HepG2 (cell line): ENCODE results near the gene RAP1A. TPM values are rescaled to one million over a fixed set of nuclear protein-coding genes. Genes with fewer than 3 reads are reported as not detected.

ENCODE experiments used
- ATF5 ChIP-seq: sonication (generic); formaldehyde crosslinking; IDR thresholded peaks from 2 replicates; pipeline ENCODE4 v1.4.0; 2020; ENCODE audit warnings: mild to moderate bottlenecking, low read depth, missing genetic modification reagents
- CBFB ChIP-seq: sonication (generic); formaldehyde crosslinking; IDR thresholded peaks from 2 replicates; pipeline ENCODE4 v1.4.0; 2020; ENCODE audit warnings: missing genetic modification reagents
- ESRRA ChIP-seq: sonication (generic); formaldehyde crosslinking; IDR thresholded peaks from 2 replicates; pipeline ENCODE4 v1.5.1; 2020; ENCODE audit warnings: mild to moderate bottlenecking, low read depth, missing genetic modification reagents
- GABPA ChIP-seq, 2 experiments: IDR thresholded peaks; 2 replicates each; pipeline ENCODE4 v1.6.1; 2011 to 2016; ENCODE audit warnings: low read depth in 2 of 2, low read length in 1 of 2, missing biosample characterization in 1 of 2, missing genetic modification characterization in 1 of 2
- GMEB1 ChIP-seq: sonication (generic); formaldehyde crosslinking; IDR thresholded peaks from 2 replicates; pipeline ENCODE4 v1.5.1; 2020; ENCODE audit warnings: missing genetic modification reagents, mild to moderate bottlenecking, borderline replicate concordance
- GRHL1 ChIP-seq: sonication (generic); formaldehyde crosslinking; conservative IDR thresholded peaks from 2 replicates; pipeline ENCODE4 v1.8.0; 2022; ENCODE audit warnings: missing genetic modification reagents
- MAZ ChIP-seq, 2 experiments: sonication (generic) in 1 of 2; formaldehyde crosslinking in 1 of 2; IDR thresholded peaks; 2 replicates each; pipeline versions ENCODE4 v1.5.0 to v1.6.1; 2012 to 2020; ENCODE audit warnings: low read depth in 2 of 2, mild to moderate bottlenecking in 2 of 2, borderline replicate concordance in 1 of 2, improper control_type of control experiment in 1 of 2, low read length in 1 of 2, missing genetic modification reagents in 1 of 2, moderate library complexity in 1 of 2
- RBM22 ChIP-seq: fragments of 200-400 bp; formaldehyde crosslinking; optimal IDR thresholded peaks from 2 replicates; pipeline ENCODE3; 2017; ENCODE audit warnings: mild to moderate bottlenecking, low read length, moderate library complexity
- TRAFD1 ChIP-seq: sonication (generic); formaldehyde crosslinking; IDR thresholded peaks from 2 replicates; pipeline ENCODE4 v1.5.1; 2020; ENCODE audit warnings: missing genetic modification reagents, mild to moderate bottlenecking, borderline replicate concordance
- U2AF2 ChIP-seq: fragments of 200-400 bp; formaldehyde crosslinking; IDR thresholded peaks from 2 replicates; pipeline ENCODE4 v1.6.1; 2017; ENCODE audit warnings: low read depth, mild to moderate bottlenecking, low read length
- ZBTB4 ChIP-seq: sonication (generic); formaldehyde crosslinking; IDR thresholded peaks from 2 replicates; pipeline ENCODE4 v1.4.0; 2020; ENCODE audit warnings: missing genetic modification reagents, mild to moderate bottlenecking, borderline replicate concordance
- ZC3H13 ChIP-seq: sonication (generic); formaldehyde crosslinking; IDR thresholded peaks from 2 replicates; pipeline ENCODE4 v1.8.1; 2023; ENCODE audit warnings: mild to moderate bottlenecking, missing genetic modification reagents, moderate library complexity
- ZFX ChIP-seq: sonication (generic); formaldehyde crosslinking; IDR thresholded peaks from 2 replicates; pipeline ENCODE4 v1.4.0; 2020; ENCODE audit warnings: mild to moderate bottlenecking, low read depth, missing genetic modification reagents, moderate library complexity
- ZNF124 ChIP-seq: sonication (generic); formaldehyde crosslinking; IDR thresholded peaks from 2 replicates; pipeline ENCODE4 v1.4.0; 2020; ENCODE audit warnings: missing genetic modification reagents
- ZNF335 ChIP-seq: sonication (generic); formaldehyde crosslinking; IDR thresholded peaks from 2 replicates; pipeline ENCODE4 v1.4.0; 2020; ENCODE audit warnings: missing genetic modification reagents
- ZNF350 ChIP-seq: sonication (generic); formaldehyde crosslinking; IDR thresholded peaks from 2 replicates; pipeline ENCODE4 v1.4.0; 2020; ENCODE audit warnings: mild to moderate bottlenecking, low read depth, missing genetic modification reagents, borderline replicate concordance
- ZNF780A ChIP-seq: sonication (generic); formaldehyde crosslinking; IDR thresholded peaks from 2 replicates; pipeline ENCODE4 v1.8.0; 2022; ENCODE audit warnings: mild to moderate bottlenecking, missing genetic modification reagents, moderate library complexity
- ZNF790 ChIP-seq: sonication (generic); formaldehyde crosslinking; IDR thresholded peaks from 2 replicates; pipeline ENCODE4 v1.8.0; 2022; ENCODE audit warnings: missing genetic modification reagents, mild to moderate bottlenecking, borderline replicate concordance
- polyA plus RNA-seq, 8 experiments: library from polyadenylated mRNA; depleted of rRNA in 3 of 8; stranded (reverse) in 7 of 8; unstranded in 1 of 8; fragments of >200 nt; fragmentation: Illumina TruSeq in 4 of 8; extraction: Trizol in 4 of 8; gene quantifications; 2 replicates each; pipeline versions ENCODE4 v1.2.1 to v1.2.3, GENCODE V29; 2011 to 2016; ENCODE audit warnings: low read depth in 4 of 8, missing spikeins in 1 of 8, mixed read lengths in 1 of 8; ENCODE audit not compliant: insufficient read depth in 1 of 8
- total RNA-seq, 5 experiments: library from RNA; depleted of rRNA; stranded (reverse); fragments of >200 nt; fragmentation: Illumina TruSeq; extraction: Trizol; gene quantifications; 2 replicates each; pipeline ENCODE4 v1.2.3, GENCODE V29; 2016; ENCODE audit warnings: low read depth in 1 of 5

Gene RAP1A
- total and polyA plus RNA-seq, 2 of the 13 experiments (the other 11 are each of a cell fraction or from before 2014, with no cell fraction given), result 19.0 to 20.7 TPM

- TF ChIP-seq GMEB1 (no peak), ESRRA (no peak), ZNF124 (CRISPR knock-in tag) (peak; percentile 61), ZC3H13 (CRISPR knock-in tag) (peak; percentile 52; the same call in 1 of the 2 replicates), GABPA (IDR thresholded peaks at IDR 0.05; ENCODE audit: low read depth, low read length) (no peak), GABPA (CRISPR knock-in tag; IDR thresholded peaks at IDR 0.05; ENCODE audit: low read depth) (no peak), ZNF790 (CRISPR knock-in tag) (peak; percentile 69; the same call in 1 of the 2 replicates), ZNF350 (peak; percentile 82), U2AF2 (no peak), ZBTB4 (CRISPR knock-in tag) (peak; percentile 41; the same call in 1 of the 2 replicates), ZNF780A (0 out of 2 replicates have a peak, but pooled peaks have one; percentile 26), ZFX (CRISPR knock-in tag) (peak; percentile 46), TRAFD1 (CRISPR knock-in tag) (no peak; the same call in 1 of the 2 replicates), GRHL1 (CRISPR knock-in tag) (no peak), ATF5 (CRISPR knock-in tag) (no peak), RBM22 (no peak), MAZ (IDR thresholded peaks at IDR 0.05; ENCODE audit: borderline replicate concordance, low read depth, low read length) (no peak), MAZ (CRISPR knock-in tag; IDR thresholded peaks at IDR 0.05; ENCODE audit: low read depth) (no peak; the same call in 1 of the 2 replicates), CBFB (CRISPR knock-in tag) (peak; percentile 32; the same call in 1 of the 2 replicates), ZNF335 (CRISPR knock-in tag) (peak; percentile 72; the same call in 1 of the 2 replicates)
These were observed 119.8 kb downstream of the RAP1A start, which contains the start of gene INKA2 (continued) for GRCh38 chr1:111739194-111739924.
